HCT116 (cell line): ENCODE measurements around the gene CDC6.

Experiments used
- ATF3 ChIP-seq: IDR thresholded peaks from 2 replicates; pipeline ENCODE4 v1.6.1; 2012
- CBX3 ChIP-seq: IDR thresholded peaks from 2 replicates; pipeline ENCODE4 v1.6.1; 2012; ENCODE audit warnings: low read depth
- CEBPB ChIP-seq: IDR thresholded peaks from 2 replicates; pipeline ENCODE4 v1.6.1; 2012; ENCODE audit warnings: low read depth
- CTCF ChIP-seq, 3 experiments: fragments of 200-600 bp in 1 of 3; sonication (generic) in 1 of 3; IDR thresholded peaks in 2 of 3; conservative IDR thresholded peaks in 1 of 3; 2 replicates each; pipeline ENCODE4 v1.5.1; 2012 to 2017; ENCODE audit warnings: low read depth in 2 of 3, low read length in 2 of 3, antibody characterized with exemption in 1 of 3, borderline replicate concordance in 1 of 3, control low read depth in 1 of 3, mild to moderate bottlenecking in 1 of 3, mixed read lengths in 1 of 3, mixed run types in 1 of 3, moderate library complexity in 1 of 3; ENCODE audit not compliant: insufficient read depth in 1 of 3
- EZH2 ChIP-seq: fragments of 200-600 bp; sonication (generic); IDR thresholded peaks from 2 replicates; pipeline ENCODE4 v1.6.1; 2017; ENCODE audit warnings: antibody characterized with exemption, mixed run types
- FOSL1 ChIP-seq: IDR thresholded peaks from 2 replicates; pipeline ENCODE4 v1.6.1; 2012; ENCODE audit warnings: low read depth
- JUND ChIP-seq: IDR thresholded peaks from 2 replicates; pipeline ENCODE4 v1.6.1; 2012
- MAX ChIP-seq: IDR thresholded peaks from 2 replicates; pipeline ENCODE4 v1.6.1; 2012
- POLR2A ChIP-seq: IDR thresholded peaks from 2 replicates; pipeline ENCODE4 v1.7.0; 2011; ENCODE audit warnings: borderline replicate concordance; ENCODE audit not compliant: insufficient read depth, insufficient read length; ENCODE audit errors: extremely low read depth
- POLR2AphosphoS5 ChIP-seq: IDR thresholded peaks from 2 replicates; pipeline ENCODE4 v1.6.1; 2011; ENCODE audit warnings: mild to moderate bottlenecking, low read depth, low read length, moderate library complexity
- RAD21 ChIP-seq: IDR thresholded peaks from 2 replicates; pipeline ENCODE4 v1.6.1; 2012; ENCODE audit warnings: low read depth, mild to moderate bottlenecking
- REST ChIP-seq: IDR thresholded peaks from 2 replicates; pipeline ENCODE4 v1.6.1; 2012; ENCODE audit warnings: low read depth
- SP1 ChIP-seq: IDR thresholded peaks from 2 replicates; pipeline ENCODE4 v1.6.1; 2012; ENCODE audit warnings: low read depth
- TCF7L2 ChIP-seq: IDR thresholded peaks from 2 replicates; pipeline ENCODE4 v1.7.0; 2011; ENCODE audit warnings: borderline replicate concordance, inconsistent platforms; ENCODE audit not compliant: insufficient read depth, insufficient read length; ENCODE audit errors: extremely low read depth

DNA sequence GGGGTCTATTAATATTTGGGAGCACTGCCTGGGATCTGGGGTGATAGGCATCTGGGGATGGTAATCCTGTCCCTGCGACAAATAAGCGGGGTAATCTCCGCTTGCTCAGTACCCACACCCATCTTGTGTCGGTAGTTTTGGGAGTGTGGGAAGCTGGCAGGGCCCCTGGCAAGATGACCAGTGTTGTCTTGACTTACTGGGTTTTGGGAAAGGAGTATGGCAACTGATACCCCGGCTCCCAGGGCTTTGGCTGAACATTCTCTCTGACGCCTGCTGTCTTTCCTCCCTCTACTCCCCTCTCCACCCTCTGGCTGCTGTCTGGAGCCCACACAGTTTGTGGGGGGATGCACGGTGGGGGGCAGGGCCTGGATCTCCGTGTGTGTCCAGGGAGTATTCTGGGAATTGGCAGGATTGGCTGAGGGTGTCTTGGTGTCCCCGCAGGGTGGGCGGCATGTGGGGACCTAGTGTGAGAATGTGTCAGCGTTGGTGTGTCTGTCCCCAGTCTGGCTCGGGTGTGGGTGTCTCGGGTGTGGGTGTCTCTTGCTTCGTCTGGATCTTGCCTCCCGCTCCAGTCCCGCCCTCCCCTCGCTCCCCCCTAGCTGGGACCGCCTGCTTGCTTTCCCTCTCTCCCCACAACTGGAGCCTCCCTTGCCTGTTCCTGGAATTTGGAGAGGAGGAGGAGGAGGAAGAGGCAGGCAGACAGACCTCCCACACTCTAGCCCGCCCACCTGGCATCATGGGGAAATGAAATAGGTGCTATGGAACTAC is 33.3 kb downstream of the CDC6 start:
- no peak for TF ChIP-seq CTCF (IDR thresholded peaks at IDR 0.05 in 2 of 3, conservative IDR thresholded peaks at IDR 0.05 in 1 of 3; ENCODE audit: borderline replicate concordance in 1 of 3, insufficient read depth in 1 of 3, low read depth in 2 of 3, low read length in 2 of 3)
- TF ChIP-seq POLR2A: no peak
- no peak for TF ChIP-seq CEBPB
- no peak for TF ChIP-seq EZH2
- TF ChIP-seq CBX3: no peak
- no peak for TF ChIP-seq MAX
- no peak for TF ChIP-seq TCF7L2
- TF ChIP-seq FOSL1: no peak
- no peak for TF ChIP-seq JUND
- TF ChIP-seq REST: no peak
- no peak for TF ChIP-seq RAD21
- TF ChIP-seq SP1: no peak
- no peak for TF ChIP-seq POLR2AphosphoS5
- TF ChIP-seq ATF3: no peak
